ENCODE results near the gene RALGDS.
A peak's percentile ranks its signal among the peaks of the same experiment; 100 is the strongest.

Gene RALGDS

GRCh38 chr9:133113163-133113948 is 7.7 kb downstream of the RALGDS start:
- H3K27me3 ChIP-seq (replicated peaks; ENCODE audit: control insufficient read depth, insufficient read depth, low read length, poor library complexity, severe bottlenecking) = no peaks in the 10 kb centered on the region
- H3K27ac ChIP-seq (ENCODE audit: insufficient read depth, low read length, poor library complexity, severe bottlenecking) = peak overlapping the region; percentile 47
- DNase-seq = peak in 1 of 3 donors; percentile 44
- no peak overlapping the region for H3K4me3 ChIP-seq (ENCODE audit: insufficient read depth, low read depth, low read length, poor library complexity, severe bottlenecking)
- peaks cover 53% of the 10 kb centered on the region for H3K4me1 ChIP-seq (ENCODE audit: control insufficient read depth, insufficient read depth, low read length, poor library complexity, severe bottlenecking)
- H3K36me3 ChIP-seq (ENCODE audit: control insufficient read depth, insufficient read depth, low read length) = peaks cover 41% of the 10 kb centered on the region
- H3K9me3 ChIP-seq (ENCODE audit: control insufficient read depth, low read length) = no peaks in the 10 kb centered on the region

- Histone ChIP-seq H3K9me3 (ENCODE audit: control insufficient read depth, low read length) (no peaks in the 10 kb centered on the region), H3K27me3 (replicated peaks; ENCODE audit: control insufficient read depth, insufficient read depth, low read length, poor library complexity, severe bottlenecking) (no peaks in the 10 kb centered on the region), H3K4me1 (ENCODE audit: control insufficient read depth, insufficient read depth, low read length, poor library complexity, severe bottlenecking) (peaks cover 51% of the 10 kb centered on the region), H3K27ac (ENCODE audit: insufficient read depth, low read length, poor library complexity, severe bottlenecking) (peak overlapping the region; percentile 47), H3K36me3 (ENCODE audit: control insufficient read depth, insufficient read depth, low read length) (peaks cover 48% of the 10 kb centered on the region), H3K4me3 (ENCODE audit: insufficient read depth, low read depth, low read length, poor library complexity, severe bottlenecking) (no peak overlapping the region)
- peak; percentile 54 to 71 (median 63) for DNase-seq
Measured at GRCh38 chr9:133112663-133113026, 8.4 kb downstream of the RALGDS start.

GRCh38 chr9:133111808-133112662 is 9.0 kb downstream of the RALGDS start:
- Histone ChIP-seq H3K4me3 (ENCODE audit: insufficient read depth, low read depth, low read length, poor library complexity, severe bottlenecking) (no peak overlapping the region), H3K4me1 (ENCODE audit: control insufficient read depth, insufficient read depth, low read length, poor library complexity, severe bottlenecking) (peaks cover 46% of the 10 kb centered on the region), H3K9me3 (ENCODE audit: control insufficient read depth, low read length) (no peaks in the 10 kb centered on the region), H3K27me3 (replicated peaks; ENCODE audit: control insufficient read depth, insufficient read depth, low read length, poor library complexity, severe bottlenecking) (no peaks in the 10 kb centered on the region), H3K36me3 (ENCODE audit: control insufficient read depth, insufficient read depth, low read length) (peaks cover 54% of the 10 kb centered on the region), H3K27ac (ENCODE audit: insufficient read depth, low read length, poor library complexity, severe bottlenecking) (peak overlapping the region; percentile 47)
- no peak for DNase-seq

GRCh38 chr9:133109931-133110650 is 10.9 kb downstream of the RALGDS start:
- DNase-seq = no peak
- H3K9me3 ChIP-seq (ENCODE audit: control insufficient read depth, low read length) = no peaks in the 10 kb centered on the region
- H3K4me1 ChIP-seq (ENCODE audit: control insufficient read depth, insufficient read depth, low read length, poor library complexity, severe bottlenecking) = peaks cover 27% of the 10 kb centered on the region
- no peak overlapping the region for H3K4me3 ChIP-seq (ENCODE audit: insufficient read depth, low read depth, low read length, poor library complexity, severe bottlenecking)
- peaks cover 70% of the 10 kb centered on the region for H3K36me3 ChIP-seq (ENCODE audit: control insufficient read depth, insufficient read depth, low read length)
- no peaks in the 10 kb centered on the region for H3K27me3 ChIP-seq (replicated peaks; ENCODE audit: control insufficient read depth, insufficient read depth, low read length, poor library complexity, severe bottlenecking)
- no peak overlapping the region for H3K27ac ChIP-seq (ENCODE audit: insufficient read depth, low read length, poor library complexity, severe bottlenecking)

- Histone ChIP-seq H3K9me3 (ENCODE audit: control insufficient read depth, low read length) (no peaks in the 10 kb centered on the region), H3K4me1 (ENCODE audit: control insufficient read depth, insufficient read depth, low read length, poor library complexity, severe bottlenecking) (peaks cover 18% of the 10 kb centered on the region), H3K27ac (ENCODE audit: insufficient read depth, low read length, poor library complexity, severe bottlenecking) (no peak overlapping the region), H3K36me3 (ENCODE audit: control insufficient read depth, insufficient read depth, low read length) (peaks cover 81% of the 10 kb centered on the region), H3K4me3 (ENCODE audit: insufficient read depth, low read depth, low read length, poor library complexity, severe bottlenecking) (no peak overlapping the region), H3K27me3 (replicated peaks; ENCODE audit: control insufficient read depth, insufficient read depth, low read length, poor library complexity, severe bottlenecking) (no peaks in the 10 kb centered on the region)
- no peak for DNase-seq
Measured at GRCh38 chr9:133108794-133109641, 12.0 kb downstream of the RALGDS start.

GRCh38 chr9:133107961-133108793 is 12.9 kb downstream of the RALGDS start:
- peaks cover 9% of the 10 kb centered on the region for H3K4me1 ChIP-seq (ENCODE audit: control insufficient read depth, insufficient read depth, low read length, poor library complexity, severe bottlenecking)
- peaks cover 89% of the 10 kb centered on the region for H3K36me3 ChIP-seq (ENCODE audit: control insufficient read depth, insufficient read depth, low read length)
- no peaks in the 10 kb centered on the region for H3K27me3 ChIP-seq (replicated peaks; ENCODE audit: control insufficient read depth, insufficient read depth, low read length, poor library complexity, severe bottlenecking)
- peak overlapping the region; percentile 8 for H3K27ac ChIP-seq (ENCODE audit: insufficient read depth, low read length, poor library complexity, severe bottlenecking)
- H3K4me3 ChIP-seq (ENCODE audit: insufficient read depth, low read depth, low read length, poor library complexity, severe bottlenecking) = no peak overlapping the region
- no peak for DNase-seq
- no peaks in the 10 kb centered on the region for H3K9me3 ChIP-seq (ENCODE audit: control insufficient read depth, low read length)

GRCh38 chr9:133107245-133107722 is 13.8 kb downstream of the RALGDS start:
- no peak for DNase-seq
- Histone ChIP-seq H3K4me3 (ENCODE audit: insufficient read depth, low read depth, low read length, poor library complexity, severe bottlenecking) (no peak overlapping the region), H3K9me3 (ENCODE audit: control insufficient read depth, low read length) (no peaks in the 10 kb centered on the region), H3K4me1 (ENCODE audit: control insufficient read depth, insufficient read depth, low read length, poor library complexity, severe bottlenecking) (peaks cover under 1% of the 10 kb centered on the region), H3K36me3 (ENCODE audit: control insufficient read depth, insufficient read depth, low read length) (peaks cover 95% of the 10 kb centered on the region), H3K27me3 (replicated peaks; ENCODE audit: control insufficient read depth, insufficient read depth, low read length, poor library complexity, severe bottlenecking) (no peaks in the 10 kb centered on the region), H3K27ac (ENCODE audit: insufficient read depth, low read length, poor library complexity, severe bottlenecking) (peak overlapping the region; percentile 8)

GRCh38 chr9:133106511-133107244 is 14.4 kb downstream of the RALGDS start:
- Histone ChIP-seq H3K9me3 (ENCODE audit: control insufficient read depth, low read length) (no peaks in the 10 kb centered on the region), H3K27me3 (replicated peaks; ENCODE audit: control insufficient read depth, insufficient read depth, low read length, poor library complexity, severe bottlenecking) (no peaks in the 10 kb centered on the region), H3K27ac (ENCODE audit: insufficient read depth, low read length, poor library complexity, severe bottlenecking) (no peak overlapping the region), H3K36me3 (ENCODE audit: control insufficient read depth, insufficient read depth, low read length) (peaks cover 95% of the 10 kb centered on the region), H3K4me1 (ENCODE audit: control insufficient read depth, insufficient read depth, low read length, poor library complexity, severe bottlenecking) (no peaks in the 10 kb centered on the region), H3K4me3 (ENCODE audit: insufficient read depth, low read depth, low read length, poor library complexity, severe bottlenecking) (no peak overlapping the region)
- no peak for DNase-seq
